NCI-H748 treated with DMSO at 0.1 percent for 48 hours (cell line): ENCODE measurements around the gene CLMN.

Experiments used
- DNase-seq: peaks from one replicate; lab custom pipeline; 2025; lab: John Stamatoyannopoulos, UW

CLMN gene

DNA sequence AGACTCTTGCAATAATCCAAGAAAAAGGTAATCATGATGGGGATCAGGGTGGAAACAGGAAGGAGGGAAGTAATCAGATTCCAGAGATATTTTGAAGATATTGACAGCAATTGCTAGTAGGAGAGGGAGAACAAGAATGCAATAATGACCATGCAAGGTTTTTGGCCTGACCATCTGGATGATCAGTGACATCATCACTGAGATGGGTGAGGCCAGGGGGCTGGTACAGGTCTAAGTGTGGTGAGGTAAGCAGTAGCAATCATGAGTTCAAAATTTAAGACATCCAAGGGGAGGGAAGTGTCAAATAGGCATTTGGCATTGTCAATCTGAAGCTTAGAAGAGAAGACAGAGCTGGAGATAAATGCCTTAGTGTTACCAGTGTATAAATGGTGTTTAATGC, 24.8 kb upstream of the CLMN start:
- DNase-seq: no peak

DNA sequence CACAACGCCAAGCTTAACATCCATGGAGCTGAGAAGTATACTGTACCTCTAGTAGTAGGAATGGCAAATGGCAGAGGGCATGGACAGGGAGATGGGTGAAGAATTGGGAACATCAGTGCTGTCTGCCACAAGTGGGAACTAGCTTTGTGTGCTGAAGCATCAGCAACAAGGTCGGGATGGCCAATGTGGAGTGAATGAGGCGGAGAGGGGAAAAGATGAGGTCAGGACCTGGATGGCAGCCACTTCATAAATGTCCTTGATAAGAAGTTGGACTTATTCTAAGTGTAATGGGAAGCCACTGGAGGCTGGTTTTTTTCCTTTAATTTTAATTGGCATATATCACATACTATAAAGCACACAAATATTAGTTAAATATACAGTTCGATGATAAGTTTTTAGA, 21.9 kb upstream of the CLMN start:
- DNase-seq: no peak

DNA sequence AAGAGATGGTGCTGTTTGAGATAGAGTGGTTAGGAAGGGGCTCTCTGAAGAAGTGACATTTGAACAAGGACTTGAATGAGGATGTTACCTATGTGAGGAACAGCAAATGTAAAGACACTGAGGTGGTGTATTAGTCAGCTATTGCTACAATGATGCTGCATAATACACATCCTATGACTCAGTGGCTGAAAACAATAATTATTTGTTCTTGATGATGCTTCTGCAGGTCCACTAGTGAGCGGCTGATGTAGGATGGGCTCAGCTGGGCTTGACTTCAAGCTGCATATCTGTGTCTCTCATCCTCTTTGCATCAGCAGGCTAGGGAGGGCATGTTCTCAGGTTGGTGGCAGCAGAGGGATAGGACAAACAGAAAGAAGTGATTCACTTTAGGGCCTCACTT, 21.4 kb upstream of the CLMN start:
- DNase-seq: no peak

DNA sequence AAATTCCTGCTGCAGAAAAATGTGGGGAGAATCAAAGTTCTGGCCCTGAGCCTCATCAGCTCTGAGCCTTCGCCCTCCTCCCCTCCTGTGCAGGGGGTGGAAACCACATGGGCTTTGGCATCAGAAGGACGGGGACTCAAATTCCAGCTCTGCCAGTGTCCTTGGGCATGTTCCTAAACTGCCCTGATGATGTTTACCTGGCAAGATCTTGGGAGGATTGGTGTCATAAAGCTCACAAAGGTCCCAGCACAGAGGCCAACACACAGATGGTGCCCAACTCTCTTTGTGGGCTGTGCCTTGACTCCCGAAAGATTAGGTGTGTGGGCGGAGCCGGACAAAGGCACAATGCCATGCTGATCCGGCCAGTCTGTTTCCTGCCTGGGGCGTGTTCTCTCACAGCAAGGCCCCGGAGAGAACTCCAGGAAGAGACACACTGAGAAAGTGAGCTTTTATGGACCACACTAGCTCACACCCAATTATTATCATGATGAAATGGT, 20.5 kb upstream of the CLMN start:
- DNase-seq: no peak

DNA sequence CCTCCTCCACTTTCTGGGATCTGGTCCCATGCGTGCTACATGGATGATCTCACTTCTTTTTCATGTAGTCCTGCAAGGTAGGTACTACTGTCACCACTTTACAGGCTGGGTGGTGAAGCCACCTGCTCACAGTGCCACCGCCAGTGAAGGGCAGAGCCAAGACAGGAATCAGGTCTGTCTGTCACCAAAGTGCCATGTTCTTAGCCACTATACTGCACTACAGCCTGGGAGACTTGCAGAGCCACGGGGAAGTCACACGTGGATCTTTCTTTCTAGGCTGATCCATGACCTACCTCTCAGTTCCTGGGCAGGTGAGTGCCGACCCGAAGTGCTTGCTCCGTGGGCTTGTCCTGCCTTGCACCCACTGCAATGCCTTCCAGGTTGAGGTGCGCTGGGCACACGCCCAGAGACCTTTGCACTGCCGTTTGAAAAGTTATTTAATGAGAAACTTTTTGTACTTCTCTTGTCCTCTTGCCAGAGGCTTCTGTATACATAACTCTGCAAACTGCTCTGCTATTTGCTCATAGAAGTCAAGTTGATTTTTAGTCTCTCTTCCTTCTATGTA, 19.7 kb upstream of the CLMN start:
- no peak for DNase-seq

DNA sequence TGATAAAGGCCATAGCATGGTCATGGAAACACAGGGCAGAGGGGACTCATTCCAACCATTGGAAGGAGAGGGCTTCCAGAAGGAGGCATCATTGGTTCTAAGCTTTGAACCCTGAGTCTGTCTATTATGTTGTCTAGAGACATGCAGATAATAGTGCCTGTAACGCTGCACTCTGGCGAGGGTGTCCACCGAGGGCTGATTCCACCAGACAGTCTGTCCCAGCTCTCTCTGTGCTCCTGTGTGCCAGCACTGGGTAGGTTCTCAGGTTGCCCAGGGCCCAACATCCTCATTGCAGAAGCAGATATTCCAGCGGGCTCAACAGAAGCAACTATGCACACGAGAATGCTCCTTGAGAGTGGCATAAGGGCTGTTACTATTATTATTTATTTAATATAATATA, 18.7 kb upstream of the CLMN start:
- no peak for DNase-seq

DNA sequence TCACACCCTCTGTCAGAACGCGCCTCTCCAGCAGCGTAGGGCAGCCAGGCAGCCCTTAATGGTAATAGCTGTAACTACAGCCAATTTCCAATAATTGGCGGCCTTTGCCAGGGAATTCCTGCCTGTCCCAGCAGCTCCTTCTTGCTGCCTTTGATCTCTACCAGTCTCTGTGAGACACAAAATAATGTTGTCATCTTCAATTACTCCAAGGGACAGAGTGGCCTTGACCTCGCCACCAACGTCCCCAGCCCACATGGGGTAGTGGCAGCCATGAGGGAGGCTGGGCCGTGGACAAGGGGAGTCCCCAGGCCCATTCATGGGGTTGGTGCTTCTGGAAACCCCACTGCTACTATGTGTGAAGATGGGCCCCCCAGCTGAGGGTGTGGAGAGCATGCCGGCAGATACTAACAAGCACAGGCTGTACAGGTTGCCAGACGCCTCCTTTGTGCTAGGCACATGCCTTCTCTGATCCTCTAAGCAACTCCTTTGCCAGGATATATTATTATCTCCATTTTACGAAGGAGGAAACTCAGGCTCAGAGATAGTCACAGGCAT, 17.4 kb upstream of the CLMN start:
- DNase-seq: no peak

DNA sequence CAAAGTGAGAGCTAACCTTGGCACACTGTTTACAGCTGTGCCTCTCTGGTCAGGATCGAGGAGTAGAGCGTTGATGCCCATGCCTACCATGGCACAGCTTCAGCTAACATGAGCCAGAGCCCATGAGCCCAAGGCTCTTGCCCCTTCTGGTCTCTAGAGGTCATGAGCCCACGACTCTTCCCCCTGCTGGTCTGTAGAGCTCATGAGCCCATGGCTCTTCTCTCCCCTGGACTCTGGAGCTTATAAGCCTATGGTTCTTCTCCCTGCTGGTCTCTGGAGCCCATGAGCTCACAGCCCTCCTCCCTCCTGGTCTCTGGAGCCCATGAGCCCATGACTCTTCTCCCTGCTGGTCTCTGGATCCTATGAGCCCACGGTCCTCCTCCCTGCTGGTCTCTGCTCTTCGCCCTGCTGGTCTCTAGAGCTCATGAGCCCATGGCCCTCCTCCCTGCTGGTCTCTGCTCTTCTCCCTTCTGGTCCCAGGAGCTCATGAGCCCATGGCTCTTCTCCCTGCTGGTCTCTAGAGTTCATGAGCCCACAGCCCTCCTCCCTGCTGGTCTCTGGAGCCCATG, 16.6 kb upstream of the CLMN start:
- no peak for DNase-seq

DNA sequence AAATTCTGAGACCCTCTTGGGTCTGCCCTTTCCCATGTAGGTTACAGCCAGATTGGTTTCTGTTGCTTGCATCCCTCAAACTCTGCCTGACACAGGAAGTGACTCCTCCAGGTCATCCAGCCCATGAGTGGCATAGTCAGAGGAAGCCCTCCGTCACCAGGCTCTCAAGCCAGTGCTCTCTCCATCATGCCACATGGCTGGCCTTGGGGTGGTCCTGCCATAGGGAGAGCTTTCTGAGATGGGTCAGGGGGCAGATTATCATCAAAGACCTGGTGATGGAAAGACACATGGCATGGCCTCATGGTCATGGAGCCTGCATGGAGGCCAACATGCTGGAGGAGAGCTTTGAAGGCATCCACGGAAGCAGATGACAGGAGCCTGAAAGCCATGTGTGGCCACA, 15.4 kb upstream of the CLMN start:
- DNase-seq: no peak

DNA sequence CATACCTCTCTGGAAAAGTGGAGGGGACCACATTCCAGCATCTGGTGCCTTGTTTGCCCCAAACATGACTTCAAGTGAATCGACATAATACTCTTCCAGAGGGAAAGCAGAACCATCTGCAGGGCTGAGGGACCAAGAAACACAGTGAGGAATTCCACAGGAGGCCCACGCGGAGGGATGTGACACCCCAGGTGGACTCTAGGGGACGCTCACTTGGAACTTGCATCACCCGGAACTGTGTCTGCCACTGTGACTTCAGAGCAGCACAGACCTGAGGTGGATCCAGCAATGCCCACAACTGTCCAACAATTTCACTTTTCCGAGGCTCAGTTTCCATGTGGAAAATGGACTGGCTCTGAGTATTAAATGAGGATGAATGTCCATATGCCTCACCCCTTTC, 14.3 kb upstream of the CLMN start:
- no peak for DNase-seq

DNA sequence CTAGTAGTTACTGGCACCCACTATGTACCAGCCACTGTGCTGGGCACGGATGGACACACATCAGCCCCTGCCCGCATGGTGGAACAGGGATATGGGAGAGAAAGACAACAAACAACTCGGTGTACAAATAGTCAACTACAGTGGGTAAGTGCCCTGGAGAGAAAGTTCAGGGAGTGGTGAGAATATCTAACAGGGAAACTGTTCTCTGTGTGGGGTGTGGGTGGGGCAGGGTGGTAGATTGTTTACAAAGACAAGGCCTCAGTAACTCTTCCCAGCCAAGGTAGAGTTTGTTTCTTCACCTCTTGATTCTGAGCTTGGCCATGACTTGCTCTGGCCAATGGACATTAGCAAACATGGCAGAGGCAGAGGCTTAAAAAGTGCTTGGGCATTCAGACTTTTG, 12.9 kb upstream of the CLMN start:
- DNase-seq: no peak

DNA sequence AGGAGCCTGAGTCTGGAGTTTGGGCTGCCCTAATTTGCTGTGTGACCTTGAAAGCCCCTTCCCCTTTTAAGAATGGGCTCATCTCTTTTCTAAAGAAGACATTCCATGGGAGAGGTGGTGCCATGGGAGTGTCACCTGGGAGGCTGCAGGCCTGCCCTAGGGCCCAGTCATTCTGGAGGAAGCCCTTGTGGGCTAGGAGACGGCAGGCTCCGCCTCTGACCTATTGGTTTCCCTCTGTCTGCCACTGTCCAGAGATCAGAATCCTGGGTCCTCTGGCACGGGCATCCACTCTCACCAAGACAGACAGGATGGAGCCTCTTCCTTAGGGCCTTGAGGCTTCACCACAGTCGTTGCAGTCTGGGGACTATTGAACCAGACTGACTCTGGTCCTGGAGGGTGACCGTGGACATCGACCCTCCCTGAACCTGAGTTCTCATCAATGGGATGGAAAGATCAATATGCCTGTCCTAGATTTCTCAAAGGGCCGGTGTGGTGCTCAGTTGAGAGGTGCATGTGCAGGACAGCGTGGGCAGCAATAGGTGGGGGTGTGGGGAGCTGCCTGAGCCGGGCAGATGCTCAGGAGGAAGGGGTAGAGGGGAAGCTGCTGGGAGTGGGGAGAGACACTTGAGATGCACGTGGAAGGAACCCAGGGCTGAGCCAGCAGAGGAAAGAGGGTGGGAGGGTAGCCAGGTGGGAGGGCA, 12.2 kb upstream of the CLMN start:
- DNase-seq: no peak

DNA sequence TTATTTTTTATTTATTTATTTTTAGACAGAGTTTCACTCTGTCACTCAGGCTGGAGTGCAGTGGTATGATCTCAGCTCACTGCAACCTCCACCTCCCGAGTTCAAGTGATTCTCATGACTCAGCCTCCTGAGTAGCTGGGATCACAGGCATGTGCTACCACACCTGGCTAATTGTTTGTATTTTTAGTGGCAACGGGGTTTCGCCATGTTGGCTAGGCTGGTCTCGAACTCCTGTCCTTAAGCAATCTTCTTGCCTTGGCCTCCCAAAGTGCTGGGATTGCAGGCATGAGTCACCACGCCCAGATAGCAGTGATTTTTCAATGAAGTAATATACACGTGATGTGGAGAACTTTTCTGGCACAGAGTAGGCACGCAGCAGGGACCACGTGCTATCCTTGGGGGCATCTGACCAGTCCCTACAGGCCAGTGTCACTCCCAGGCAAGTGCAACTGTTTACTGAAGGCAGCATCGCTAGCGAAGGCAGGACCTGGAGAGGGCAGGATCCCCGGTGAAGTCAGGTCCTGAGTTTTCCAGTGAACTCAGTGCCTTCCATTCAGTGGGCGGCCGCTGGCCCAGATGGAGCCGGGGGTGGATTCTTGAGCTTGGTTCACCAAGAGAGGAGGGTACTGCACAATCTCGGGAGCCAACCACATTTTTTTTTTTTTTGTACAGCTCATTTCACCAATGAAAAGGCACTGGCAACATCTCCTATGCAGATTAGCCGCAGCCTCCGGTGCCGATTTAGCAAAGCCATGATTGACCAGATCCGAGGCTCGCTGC, 11.1 kb upstream of the CLMN start:
- no peak for DNase-seq

DNA sequence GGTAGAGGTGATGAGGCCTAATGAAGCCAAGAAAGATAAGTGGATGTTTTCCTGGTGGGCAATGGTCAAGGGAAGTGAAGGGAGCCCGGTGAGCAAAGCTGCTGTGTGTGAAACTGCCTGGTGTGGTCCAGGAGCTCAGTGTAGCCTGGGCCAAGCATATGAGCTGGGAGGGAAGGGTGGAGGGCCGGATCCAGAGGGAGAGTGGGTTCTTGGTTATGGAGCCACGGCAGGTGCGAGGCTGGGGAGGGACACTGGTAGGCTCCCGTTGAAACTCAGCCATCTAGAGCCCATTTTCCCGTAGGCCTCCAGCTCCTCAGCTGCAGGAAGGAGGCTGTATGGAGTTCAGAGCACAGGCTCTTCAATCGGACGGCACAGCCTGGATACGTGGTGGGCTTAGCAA, 10.2 kb upstream of the CLMN start:
- DNase-seq: no peak

DNA sequence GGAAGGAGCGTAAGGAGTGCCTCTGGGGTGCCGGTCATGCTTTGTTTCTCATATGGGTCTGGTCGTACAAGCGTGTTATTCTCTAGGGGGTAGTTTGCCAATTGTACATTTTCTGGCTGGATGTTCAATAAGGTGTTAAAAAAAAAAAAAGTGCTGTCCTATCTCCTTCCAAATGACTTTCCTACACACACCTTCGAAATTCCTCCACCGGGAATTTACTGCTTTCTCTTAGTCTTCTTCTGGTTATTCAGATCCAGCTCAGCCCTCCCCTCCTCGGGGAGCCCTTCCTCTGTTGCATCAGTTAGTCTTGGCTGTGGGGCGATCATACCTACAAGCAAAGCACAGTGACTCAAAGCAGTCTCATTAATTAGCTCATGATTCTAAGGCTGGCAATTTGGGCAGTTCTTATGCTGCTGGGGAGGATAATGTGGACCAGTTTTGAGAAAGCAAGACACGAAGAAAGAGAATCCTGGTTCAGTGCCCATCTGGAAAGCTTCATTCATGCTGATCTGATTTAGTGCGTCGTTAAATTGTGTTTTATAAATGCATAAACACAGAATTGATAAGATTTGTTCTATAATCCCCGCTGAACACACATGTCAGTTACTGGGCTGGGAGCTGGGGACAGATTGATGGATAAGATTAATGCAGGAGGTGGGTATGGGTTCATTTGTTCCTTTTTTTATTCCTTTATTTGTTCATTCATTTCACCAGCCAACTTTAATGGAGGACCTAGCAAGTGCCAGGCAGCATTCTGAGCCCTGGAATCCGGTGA, 9.2 kb upstream of the CLMN start:
- DNase-seq: no peak

DNA sequence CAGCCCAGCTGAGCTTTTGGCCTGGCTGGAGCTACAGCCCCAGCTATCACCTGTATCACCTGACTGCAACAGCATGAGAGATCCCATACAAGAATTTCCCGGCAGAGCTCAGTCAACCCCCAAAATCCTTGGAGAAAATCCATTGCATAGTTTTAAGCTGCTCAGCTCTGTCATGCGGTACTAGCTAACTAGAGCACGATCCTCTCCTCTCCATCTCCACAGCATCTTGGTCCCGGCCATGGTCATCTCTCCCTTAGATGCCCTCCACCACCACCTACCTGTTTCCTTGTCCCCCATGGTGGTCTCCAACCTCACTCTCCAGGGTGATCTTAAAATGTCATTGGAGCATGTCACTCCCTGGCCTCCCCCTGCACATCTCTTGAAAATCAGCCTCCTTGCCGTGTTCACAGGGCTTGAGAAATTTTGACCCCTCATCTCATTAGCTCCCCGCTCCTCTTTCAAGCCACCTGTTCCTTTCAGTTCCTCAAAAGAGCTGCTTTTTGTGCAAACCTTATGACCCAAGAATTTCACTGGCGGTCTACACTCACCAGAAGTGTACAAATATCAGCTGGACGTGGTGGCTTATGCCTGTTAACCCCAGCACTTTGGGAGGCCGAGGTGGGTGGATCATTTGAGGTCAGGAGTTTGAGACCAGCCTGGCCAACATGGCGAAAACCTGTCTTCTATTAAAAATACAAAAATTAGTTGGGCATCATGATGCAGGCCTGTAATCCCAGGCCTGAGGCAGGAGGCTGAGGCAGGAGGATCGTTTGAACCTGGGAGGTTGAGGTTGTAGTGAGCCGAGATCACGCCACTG, 8.1 kb upstream of the CLMN start:
- no peak for DNase-seq

DNA sequence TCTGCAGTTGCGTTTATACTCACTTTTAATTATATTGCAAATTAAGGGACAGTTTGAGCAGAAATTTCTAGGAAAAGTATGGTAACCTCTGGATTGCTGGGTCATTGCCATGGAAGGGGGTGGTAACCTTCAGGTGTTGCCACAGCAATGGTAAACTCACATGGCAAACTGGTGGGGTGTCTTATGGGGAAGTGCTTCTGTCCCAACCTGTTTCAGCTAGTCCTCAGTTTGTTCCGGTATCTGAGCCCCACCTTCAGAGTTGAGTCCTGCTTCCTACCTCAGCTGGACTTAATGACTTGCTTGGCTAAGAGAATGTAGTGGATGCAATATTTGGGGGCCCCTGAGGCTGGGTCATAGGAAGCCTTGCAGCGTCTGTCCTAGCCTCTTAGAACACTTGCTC, 7.3 kb upstream of the CLMN start:
- DNase-seq: no peak

DNA sequence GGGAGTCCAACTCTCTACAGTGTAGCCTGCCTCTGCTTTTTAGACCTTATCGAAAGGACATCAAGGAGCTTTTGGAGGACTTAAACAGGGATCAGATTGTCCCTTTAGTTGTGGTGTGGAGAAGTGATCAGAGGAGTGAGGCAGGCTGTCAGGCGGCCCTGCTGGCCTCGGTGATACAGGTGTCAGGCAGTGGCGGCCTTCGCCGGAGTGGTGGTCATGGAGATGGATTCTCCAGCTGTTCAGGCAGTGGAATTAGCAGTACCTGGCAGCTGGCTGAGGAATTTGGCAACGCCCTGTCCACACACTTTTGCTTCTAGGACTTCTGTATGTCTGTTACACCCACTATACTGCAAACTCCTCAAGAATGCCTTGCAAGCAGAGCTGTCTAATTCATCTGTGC, 4.2 kb upstream of the CLMN start:
- no peak for DNase-seq

DNA sequence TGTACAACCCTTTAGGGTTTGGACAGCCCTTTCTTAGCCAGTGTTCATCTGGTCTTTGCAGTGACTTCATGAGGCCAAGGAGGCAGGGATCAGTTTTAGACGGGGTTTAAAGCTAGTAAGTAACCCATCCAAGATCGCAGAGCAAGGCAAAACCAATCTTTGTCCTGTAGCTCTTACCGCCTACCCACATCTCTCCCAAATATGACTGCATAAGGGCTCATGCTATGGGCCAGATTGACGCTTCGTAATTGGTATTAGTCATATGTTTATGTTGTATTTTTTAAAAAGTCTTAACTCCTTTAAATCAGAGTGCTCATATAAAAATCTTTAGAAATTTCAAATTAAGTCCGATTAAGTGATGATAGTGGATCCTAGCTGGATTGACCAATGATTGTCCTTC, 3.7 kb upstream of the CLMN start:
- no peak for DNase-seq

DNA sequence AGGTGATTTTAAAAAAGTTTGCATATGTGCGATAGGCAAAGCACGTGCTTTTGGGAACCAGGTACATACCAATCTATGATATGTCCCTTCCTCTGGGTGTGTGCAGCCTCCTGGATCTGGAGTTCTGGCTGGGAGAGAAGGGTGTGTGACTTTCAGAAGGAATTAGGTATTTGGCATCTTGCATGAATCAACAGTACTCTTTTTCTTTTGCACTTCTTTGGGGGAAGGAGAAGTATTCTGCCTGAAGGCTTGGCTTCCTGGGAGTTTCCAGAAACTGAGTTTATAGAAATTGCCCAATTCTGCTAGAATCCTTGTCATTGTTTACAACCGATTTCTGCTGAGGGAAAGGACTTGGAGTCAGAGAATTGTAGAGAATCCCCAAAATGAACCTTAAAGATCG, 2.9 kb upstream of the CLMN start:
- DNase-seq: no peak
